ENCODE results near the gene STEAP2.
A peak's percentile ranks its signal among the peaks of the same experiment; 100 is the strongest.

The STEAP2 gene

DNA sequence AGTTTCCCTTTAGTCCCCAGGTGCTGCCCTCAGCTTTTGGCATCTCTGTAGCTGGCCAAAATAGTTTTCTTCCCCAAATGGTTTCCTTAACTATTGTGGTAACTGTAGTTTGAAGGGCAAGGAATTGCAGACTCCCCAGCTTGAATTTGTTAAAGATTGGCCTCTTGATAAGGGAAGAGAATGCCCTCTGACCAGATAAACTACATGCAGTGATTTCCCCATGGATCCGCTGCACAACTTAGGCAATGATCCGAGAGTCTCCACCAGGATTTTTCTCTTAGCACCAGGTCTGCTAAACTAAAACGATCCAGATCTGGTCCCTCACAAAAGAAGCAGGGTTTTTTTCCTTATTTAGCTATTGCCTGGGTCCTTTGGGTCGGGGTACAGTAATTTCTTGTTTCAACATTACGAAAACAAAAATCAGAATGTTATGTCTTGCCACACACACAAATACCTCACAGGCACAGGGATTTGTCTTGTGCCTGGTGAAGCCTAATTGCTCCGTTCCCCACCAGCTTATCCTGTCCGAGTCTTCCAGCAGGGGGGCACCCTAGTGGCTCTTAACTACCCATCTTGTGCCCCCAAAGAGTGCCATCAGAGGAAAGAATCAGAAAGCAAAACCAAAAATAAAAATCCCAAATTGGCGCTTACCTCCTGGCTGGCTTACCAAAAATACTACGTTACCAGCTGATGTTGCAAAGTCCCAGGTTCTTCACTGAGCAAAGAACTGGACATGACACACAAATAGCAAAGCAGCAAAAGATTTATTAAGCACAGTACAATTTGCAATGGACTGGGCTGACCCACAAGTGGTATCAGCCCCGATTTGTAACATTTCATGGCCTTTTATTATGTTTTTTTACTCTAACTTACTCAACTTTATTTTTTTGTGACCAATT lies 16.4 kb upstream of the STEAP2 start:
- DNase-seq (ENCODE audit: low spot score): no peak

DNA sequence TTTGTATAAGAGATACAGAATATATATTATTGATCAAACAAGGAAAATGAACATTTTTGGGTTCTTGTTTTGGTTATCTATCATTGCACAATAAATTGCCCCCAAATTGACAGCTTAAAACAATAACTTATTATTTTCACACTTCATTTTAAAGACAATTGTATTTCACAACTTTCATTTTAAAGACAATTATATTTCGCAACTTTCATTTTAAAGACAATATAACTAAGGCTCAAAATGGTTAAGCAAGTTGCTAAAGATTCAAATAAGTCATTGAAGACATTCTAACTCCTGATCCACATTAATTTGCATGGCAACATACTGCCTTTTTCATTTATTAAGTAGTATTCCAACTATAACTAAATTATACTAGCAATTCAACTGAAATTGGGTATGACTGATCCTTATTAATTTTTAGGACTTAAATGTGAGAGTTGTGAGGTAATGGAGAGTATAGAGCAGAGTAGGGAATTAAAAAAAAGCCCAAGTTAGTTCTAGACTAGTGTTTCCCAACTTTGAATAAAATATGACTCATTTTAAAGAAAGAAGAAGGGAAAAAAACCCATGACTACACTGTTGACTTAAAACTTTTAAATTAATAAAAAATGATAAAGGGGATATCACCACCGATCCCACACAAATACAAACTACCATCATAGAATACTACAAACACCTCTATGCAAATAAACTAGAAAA lies 9.9 kb upstream of the STEAP2 start:
- DNase-seq (ENCODE audit: low spot score): no peak

DNA sequence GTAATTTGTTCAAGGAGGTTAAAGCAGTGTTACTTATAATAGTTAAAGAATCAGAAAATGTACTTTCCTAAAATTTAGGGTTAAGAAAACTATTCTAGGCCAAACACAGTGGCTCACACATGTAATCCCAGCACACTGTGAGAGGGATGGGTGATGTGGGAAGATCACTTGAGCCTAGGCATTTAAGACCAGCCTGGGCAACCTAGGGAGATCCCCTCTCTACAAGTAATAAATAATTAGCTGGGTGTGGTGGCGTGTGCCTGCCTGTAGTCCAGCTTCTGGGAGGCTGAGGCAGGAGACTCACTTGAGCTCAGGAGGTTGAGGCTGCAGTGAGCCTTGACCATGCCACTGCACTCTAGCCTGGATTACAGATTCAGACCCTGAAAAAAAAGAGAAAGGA lies 3.6 kb upstream of the STEAP2 start:
- DNase-seq (ENCODE audit: low spot score): no peak

DNA sequence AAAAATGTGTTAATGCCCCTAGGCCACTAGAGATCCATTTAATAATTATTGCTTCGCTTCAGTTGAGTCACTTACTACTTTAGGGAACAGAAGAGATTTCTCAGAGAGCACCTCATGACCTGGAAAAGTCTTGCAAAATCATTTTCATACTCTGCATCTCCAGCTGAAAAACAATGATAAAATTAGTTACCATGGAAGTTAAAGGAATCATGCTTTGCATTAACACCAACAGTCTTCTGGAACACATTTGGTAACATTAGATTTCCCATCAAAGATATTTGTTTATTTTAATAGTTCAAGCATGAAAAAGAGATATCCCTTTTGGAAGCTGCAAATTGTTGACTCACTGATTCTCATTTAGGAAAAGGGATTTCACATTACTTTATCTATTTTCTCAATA lies 1.8 kb upstream of the STEAP2 start:
- DNase-seq (ENCODE audit: low spot score): no peak

DNA sequence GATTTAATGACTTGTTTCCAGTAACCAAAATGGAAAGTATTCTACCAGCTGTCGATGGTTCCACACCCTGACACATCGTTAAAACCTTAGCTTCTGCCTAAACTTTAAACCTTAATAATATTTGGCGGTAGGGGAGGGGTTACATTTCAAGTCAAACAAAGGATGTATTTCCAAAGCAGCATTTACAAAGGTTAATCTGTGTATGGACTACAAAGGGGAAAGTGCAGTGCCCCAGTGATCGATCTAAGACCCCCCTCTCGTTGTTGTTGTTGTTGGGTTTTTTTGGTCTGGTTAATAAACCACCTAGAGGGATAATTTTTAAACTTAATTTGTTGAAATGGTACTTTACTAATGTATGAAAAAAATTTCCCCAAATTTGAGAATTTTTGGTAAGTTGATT lies 1.1 kb upstream of the STEAP2 start:
- DNase-seq (ENCODE audit: low spot score): peak; percentile 8

DNA sequence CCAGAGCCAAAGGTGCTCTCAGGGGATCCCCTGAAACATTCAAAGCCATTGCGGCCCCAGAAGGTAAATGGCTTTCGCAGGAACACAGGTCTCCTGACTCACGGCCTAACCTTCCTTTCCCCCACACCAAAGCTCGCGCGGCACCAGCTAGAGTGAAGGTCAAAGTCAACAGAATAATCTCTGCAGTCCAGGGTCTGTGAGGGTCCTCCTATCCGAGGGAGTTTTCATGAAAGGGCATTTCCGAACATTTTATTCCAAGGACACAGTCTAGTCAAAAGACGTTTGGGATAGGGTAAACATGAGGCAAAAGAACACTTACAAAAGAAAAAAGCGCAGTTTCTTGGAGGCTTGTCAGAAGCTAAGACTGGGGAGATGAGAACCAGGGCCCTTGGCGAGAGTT lies 559 bp upstream of the STEAP2 start:
- DNase-seq (ENCODE audit: low spot score): peak; percentile 14

DNA sequence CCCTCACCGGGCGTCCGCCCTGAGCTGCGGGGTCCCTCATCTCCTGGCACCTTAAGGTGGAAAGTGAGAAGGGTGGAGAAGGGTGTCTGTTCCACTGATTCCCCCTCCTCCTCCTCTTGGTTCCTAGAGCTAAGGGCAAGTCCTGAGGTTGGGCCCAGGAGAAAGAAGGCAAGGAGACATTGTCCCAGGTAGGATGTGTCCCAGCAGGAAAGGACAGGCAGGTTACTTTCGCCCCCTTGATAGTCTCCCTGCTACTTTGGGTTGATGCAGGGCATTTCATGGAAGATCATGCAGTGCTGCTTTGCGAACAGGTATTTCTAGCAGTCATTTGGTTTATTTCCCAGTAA lies 582 bp downstream of the STEAP2 start:
- DNase-seq (ENCODE audit: low spot score): peak; percentile 30

DNA sequence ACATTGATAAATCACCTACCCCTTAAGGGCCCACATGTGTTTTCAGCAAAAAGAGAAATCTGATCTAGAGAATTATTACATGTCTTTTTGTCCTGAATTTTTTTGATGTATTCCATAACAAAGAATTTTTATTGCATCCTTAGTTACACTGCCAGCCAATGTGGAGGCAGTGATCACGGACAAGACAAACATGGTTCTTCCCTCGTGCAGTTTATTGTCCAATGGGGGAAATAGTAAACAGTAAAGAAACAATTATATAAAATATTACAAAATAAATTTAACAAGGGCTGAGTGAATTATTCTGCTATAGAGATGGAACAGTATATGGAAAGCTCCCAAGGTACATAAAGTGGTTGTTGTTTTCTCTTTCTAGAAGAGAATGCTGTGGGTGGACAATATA lies 2.0 kb downstream of the STEAP2 start:
- no peak for DNase-seq (ENCODE audit: low spot score)

DNA sequence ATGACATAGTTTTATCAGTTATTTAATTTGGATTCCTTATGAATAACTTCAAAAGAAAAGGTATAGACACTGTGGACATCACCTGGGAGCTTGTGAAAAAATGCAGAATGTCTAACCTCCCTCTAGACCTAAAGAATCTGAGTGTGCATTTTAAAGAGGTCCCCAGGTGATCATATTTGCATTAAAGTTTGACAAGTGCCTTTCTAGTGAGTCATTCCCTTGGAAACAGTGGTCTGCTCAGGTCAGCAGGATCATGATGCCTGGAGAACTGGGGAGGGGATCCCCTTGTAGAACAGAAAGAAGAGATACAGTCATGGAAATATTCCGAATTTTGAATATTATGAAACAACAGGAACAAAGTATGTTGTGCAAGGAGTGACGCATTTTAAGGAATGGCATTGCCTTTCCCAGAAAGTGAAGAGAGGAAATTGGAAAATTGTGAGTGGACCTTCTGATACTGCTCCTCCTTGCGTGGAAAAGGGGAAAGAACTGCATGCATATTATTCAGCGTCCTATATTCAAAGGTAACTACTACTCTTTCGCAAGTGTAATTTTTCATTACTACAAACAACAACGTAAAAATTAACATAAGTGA lies 4.6 kb downstream of the STEAP2 start:
- DNase-seq (ENCODE audit: low spot score): no peak

DNA sequence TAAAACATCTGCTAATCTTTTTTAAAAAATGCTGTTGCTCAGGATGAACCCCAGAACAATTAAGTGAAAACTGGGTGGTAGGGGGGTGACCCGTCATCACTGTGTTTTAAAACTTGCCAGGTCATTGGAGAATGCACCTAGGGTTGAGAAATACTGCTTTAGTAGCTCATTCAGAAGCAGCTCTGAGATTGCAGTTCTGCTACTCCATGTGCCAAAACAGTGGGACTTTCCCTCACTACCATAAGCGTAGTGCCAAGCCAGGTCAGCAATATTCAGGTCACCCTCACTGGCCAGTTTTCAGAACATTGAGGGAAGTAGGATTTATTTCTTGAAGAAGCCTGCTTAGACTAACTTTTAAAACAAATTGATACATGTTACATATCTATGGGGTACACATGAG lies 5.2 kb downstream of the STEAP2 start:
- no peak for DNase-seq (ENCODE audit: low spot score)

DNA sequence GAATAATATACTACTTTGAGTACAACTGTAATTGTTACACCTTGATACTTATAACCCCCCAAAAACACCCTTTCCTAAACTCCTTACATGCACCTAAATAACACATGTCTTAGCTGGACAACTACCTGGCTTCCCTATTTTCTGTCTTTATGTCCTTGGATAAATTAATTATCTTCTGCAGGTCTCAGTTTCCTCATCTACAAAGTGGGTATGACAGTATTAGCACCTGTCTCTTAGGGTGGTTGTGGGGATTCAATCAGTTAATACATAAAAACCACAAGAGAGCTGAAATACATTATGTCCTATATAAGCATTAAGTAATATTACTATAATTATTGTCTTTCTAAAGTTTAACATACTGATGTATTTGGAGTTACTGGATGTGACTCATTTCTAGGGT lies 10.8 kb downstream of the STEAP2 start:
- no peak for DNase-seq (ENCODE audit: low spot score)

DNA sequence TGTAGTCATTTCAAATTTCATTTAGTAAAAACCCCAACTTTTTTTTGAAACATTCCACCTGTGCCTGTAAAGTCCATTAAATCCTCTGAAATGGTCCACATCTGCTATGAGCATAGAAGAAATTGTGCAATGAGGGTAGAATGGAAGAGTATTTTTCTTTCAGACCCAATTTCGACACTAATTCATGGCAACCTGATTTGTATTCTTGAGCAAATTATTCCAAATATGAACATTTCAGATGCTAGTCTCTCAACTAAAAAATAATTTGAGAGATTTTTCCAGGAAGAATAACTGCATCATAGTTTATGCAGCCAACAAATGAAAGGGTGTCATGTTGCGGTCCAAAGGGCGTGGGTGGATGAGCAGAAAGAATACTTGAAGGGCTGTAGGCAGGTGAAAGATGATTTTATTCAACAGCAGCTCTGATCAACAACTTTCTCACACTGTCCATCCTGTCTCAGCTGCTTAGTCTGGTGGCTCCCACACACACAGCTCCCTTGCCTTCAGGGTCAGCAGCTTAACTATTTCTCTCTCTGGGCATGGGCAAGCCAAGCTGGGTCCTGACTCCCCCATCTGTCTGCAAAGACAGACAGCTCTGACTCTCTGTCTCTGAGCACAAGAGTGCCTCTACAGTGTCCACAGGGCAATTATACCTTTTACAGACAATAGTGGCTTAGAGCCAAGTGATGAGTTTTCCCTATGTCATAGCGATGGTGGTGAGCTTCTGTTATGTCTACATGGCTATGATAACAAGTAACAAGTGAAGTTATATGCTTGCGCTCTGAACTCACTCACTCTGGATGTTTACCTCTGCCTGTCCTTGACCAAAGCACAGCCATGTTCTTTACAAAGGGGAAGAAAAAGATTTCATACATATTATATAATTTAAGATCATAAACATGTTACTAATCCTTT lies 11.5 kb downstream of the STEAP2 start:
- DNase-seq (ENCODE audit: low spot score): no peak

DNA sequence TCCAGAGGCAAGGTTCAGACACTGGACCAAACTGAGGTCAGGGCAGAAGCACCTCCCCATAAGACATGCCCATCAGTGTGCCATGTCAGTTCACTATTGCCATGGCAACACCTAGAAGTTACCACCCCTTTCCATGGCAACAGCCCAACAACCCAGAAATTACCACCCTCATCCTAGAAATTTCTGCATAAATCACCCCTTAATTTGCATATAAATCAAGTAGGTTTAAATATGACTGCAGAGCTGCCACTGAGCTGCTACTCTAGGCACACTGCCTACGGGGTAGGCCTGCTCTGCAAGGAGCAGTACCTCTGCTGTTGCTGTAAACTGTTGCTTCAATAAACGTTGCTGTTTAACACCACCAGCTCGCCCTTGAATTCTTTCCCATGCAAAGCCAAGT lies 12.7 kb downstream of the STEAP2 start:
- no peak for DNase-seq (ENCODE audit: low spot score)

DNA sequence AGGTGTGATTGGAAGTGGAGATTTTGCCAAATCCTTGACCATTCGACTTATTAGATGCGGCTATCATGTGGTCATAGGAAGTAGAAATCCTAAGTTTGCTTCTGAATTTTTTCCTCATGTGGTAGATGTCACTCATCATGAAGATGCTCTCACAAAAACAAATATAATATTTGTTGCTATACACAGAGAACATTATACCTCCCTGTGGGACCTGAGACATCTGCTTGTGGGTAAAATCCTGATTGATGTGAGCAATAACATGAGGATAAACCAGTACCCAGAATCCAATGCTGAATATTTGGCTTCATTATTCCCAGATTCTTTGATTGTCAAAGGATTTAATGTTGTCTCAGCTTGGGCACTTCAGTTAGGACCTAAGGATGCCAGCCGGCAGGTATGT lies 13.6 kb downstream of the STEAP2 start:
- no peak for DNase-seq (ENCODE audit: low spot score)

DNA sequence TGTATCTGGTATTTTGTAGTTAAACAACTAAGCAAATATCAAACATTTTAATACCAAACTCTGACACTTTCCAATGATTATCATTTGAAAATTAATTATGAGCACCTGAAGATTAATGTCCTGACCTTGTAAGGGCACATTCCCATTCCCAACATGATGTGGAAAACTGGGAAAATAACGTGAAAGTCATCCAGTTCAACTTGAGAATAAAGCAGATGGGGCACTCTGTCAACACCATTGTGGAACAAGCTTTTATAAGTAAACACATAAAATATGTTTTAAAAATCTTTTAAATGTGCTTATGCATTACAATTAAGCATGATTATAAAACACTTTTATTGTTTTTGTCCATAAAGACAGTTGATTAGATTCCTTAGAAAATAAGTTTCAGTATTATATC lies 14.1 kb downstream of the STEAP2 start:
- DNase-seq (ENCODE audit: low spot score): no peak

DNA sequence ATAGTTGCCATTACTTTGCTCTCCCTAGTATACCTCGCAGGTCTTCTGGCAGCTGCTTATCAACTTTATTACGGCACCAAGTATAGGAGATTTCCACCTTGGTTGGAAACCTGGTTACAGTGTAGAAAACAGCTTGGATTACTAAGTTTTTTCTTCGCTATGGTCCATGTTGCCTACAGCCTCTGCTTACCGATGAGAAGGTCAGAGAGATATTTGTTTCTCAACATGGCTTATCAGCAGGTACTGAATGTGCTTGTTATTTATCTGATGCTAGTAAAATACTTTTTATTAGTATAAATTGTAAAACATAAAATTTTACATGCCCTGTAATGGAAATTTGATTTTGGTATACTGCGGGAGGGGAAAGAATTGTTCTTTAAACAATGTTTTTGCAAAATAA lies 15.7 kb downstream of the STEAP2 start:
- no peak for DNase-seq (ENCODE audit: low spot score)

DNA sequence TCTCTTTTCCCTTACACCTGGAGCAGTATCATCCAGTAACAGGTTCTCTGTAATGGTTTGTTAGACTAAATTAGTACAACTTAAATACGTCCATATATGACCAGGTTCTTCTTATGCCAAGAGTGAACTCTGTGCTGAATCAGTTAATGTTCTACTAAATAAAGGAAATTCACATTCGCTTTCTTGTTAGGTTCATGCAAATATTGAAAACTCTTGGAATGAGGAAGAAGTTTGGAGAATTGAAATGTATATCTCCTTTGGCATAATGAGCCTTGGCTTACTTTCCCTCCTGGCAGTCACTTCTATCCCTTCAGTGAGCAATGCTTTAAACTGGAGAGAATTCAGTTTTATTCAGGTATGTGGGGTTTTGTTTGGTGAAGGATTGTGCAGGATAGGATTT lies 18.1 kb downstream of the STEAP2 start:
- DNase-seq (ENCODE audit: low spot score): no peak

DNA sequence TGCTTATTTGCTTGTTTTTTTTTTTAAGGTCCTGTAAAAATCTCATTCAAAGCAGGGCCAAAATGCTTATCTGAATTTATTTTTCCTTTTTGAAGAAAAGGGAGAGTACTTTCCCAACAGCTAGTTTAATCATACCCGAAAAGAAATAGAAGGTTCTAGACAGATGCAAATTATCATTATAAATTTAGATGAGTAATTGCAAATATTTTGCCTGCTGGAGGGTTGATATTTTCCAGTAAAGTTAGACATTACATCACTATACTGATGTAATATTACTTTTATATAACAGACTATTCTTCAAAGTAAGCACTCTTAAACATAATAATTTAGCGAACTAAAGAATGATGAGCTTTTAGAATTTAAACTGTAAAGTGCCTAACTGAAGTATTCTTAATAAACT lies 19.3 kb downstream of the STEAP2 start:
- DNase-seq (ENCODE audit: low spot score): no peak

DNA sequence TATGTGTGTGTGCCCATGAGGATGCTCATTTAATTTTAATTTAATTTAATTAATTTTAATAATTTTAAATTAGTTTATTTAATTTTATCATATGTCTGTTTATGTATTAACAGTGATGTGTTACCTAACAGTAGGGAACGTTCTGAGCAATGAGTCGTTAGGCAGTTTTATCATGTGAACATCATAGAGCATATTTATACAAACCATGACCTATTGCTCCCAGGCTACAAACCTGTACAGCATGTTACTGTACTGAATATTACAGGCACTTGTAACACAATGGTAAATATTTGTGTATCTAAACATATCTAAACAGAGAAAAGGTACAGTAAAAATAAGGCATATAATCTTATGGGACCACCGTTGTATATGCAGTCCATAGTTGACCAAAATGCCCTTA lies 19.8 kb downstream of the STEAP2 start:
- no peak for DNase-seq (ENCODE audit: low spot score)

DNA sequence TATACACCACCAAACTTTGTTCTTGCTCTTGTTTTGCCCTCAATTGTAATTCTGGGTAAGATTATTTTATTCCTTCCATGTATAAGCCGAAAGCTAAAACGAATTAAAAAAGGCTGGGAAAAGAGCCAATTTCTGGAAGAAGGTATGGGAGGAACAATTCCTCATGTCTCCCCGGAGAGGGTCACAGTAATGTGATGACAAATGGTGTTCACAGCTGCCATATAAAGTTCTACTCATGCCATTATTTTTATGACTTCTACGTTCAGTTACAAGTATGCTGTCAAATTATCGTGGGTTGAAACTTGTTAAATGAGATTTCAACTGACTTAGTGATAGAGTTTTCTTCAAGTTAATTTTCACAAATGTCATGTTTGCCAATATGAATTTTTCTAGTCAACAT lies 20.9 kb downstream of the STEAP2 start:
- no peak for DNase-seq (ENCODE audit: low spot score)

DNA sequence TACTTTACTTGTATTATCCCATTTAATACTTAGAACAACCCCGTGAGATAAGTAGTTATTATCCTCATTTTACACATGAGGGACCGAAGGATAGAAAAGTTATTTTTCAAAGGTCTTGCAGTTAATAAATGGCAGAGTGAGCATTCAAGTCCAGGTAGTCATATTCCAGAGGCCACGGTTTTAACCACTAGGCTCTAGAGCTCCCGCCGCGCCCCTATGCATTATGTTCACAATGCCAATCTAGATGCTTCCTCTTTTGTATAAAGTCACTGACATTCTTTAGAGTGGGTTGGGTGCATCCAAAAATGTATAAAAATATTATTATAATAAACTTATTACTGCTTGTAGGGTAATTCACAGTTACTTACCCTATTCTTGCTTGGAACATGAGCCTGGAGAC lies 22.0 kb downstream of the STEAP2 start:
- DNase-seq (ENCODE audit: low spot score): no peak

DNA sequence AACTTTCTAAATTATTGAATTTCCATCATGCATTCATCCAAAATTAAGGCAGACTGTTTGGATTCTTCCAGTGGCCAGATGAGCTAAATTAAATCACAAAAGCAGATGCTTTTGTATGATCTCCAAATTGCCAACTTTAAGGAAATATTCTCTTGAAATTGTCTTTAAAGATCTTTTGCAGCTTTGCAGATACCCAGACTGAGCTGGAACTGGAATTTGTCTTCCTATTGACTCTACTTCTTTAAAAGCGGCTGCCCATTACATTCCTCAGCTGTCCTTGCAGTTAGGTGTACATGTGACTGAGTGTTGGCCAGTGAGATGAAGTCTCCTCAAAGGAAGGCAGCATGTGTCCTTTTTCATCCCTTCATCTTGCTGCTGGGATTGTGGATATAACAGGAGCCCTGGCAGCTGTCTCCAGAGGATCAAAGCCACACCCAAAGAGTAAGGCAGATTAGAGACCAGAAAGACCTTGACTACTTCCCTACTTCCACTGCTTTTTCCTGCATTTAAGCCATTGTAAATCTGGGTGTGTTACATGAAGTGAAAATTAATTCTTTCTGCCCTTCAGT lies 25.3 kb downstream of the STEAP2 start:
- DNase-seq (ENCODE audit: low spot score): no peak
